ENCODE measurements around the gene FCSK. TPM values are rescaled to one million over a fixed set of nuclear protein-coding genes. Genes with fewer than 3 reads are reported as not detected.
"Not testable (repeated sequence)": the region's sequence is repeated elsewhere in the genome, so short reads cannot be mapped to it uniquely, and the experiment has no call there.

The FCSK gene
- polyA plus RNA-seq, 1 donor from 2014 or later, result 10.7 TPM

GRCh38 chr16:70412385-70412784 is 42.0 kb upstream of the FCSK start:
- Histone ChIP-seq H3K79me2 (replicated peaks; ENCODE audit: insufficient read depth, low read length) (no peaks in the 10 kb centered on the region), H4K20me1 (ENCODE audit: insufficient read depth) (no peaks in the 10 kb centered on the region)
- no peak for TF ChIP-seq EP300 (conservative IDR thresholded peaks at IDR 0.05; ENCODE audit: poor library complexity, severe bottlenecking)
- no peak for TF ChIP-seq REST (IDR thresholded peaks at IDR 0.05; ENCODE audit: borderline replicate concordance)
- TF ChIP-seq RAD21 (conservative IDR thresholded peaks at IDR 0.05), result no peak
- no peak for TF ChIP-seq SMC3 (conservative IDR thresholded peaks at IDR 0.05; ENCODE audit: poor library complexity)
- TF ChIP-seq TAF1 (IDR thresholded peaks at IDR 0.05; ENCODE audit: low read depth), result no peak
- no peak for TF ChIP-seq MXI1 (conservative IDR thresholded peaks at IDR 0.05; ENCODE audit: poor library complexity, severe bottlenecking)
- no peak for TF ChIP-seq EZH2 (IDR thresholded peaks at IDR 0.05; ENCODE audit: borderline replicate concordance, insufficient read depth, low read length, poor library complexity, severe bottlenecking)
- TF ChIP-seq, protein P1, sequence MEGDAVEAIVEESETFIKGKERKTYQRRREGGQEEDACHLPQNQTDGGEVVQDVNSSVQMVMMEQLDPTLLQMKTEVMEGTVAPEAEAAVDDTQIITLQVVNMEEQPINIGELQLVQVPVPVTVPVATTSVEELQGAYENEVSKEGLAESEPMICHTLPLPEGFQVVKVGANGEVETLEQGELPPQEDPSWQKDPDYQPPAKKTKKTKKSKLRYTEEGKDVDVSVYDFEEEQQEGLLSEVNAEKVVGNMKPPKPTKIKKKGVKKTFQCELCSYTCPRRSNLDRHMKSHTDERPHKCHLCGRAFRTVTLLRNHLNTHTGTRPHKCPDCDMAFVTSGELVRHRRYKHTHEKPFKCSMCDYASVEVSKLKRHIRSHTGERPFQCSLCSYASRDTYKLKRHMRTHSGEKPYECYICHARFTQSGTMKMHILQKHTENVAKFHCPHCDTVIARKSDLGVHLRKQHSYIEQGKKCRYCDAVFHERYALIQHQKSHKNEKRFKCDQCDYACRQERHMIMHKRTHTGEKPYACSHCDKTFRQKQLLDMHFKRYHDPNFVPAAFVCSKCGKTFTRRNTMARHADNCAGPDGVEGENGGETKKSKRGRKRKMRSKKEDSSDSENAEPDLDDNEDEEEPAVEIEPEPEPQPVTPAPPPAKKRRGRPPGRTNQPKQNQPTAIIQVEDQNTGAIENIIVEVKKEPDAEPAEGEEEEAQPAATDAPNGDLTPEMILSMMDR (IDR thresholded peaks at IDR 0.05; ENCODE audit: poor library complexity, severe bottlenecking), result no peak
- TF ChIP-seq POLR2AphosphoS5 (IDR thresholded peaks at IDR 0.05), result no peak

DNA sequence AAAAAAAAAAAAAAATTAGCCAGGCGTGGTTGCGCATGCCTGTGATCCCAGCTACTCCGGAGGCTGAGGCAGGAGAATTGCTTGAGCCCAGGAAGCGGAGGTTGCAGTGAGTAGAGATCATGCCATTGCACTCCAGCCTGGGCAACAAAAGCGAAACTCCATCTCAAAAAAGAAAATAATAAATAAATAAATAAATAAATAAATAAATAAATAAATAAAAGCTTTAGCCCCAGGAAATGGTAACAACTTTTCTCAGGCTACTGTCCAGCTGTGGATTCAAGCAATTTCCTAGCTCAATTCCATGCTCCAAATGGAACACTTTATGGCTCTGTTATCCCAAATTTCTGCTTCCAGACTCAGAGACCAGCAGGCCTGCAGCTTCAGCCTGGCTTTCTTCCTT is 40.8 kb upstream of the FCSK start:
- H2AFZ ChIP-seq (ENCODE audit: low read depth, low read length); H3K9ac ChIP-seq (ENCODE audit: low read length); H3K36me3 ChIP-seq (ENCODE audit: insufficient read depth, low read length); H3K79me2 ChIP-seq (replicated peaks; ENCODE audit: insufficient read depth, low read length); H4K20me1 ChIP-seq (ENCODE audit: insufficient read depth); H3K27me3 ChIP-seq (ENCODE audit: insufficient read depth, low read depth, low read length); H3K4me3 ChIP-seq (ENCODE audit: low read length); H3K9me2 ChIP-seq (ENCODE audit: insufficient read depth, low read length); H3K4me2 ChIP-seq (ENCODE audit: low read length); H3K27ac ChIP-seq (ENCODE audit: low read length); H3K9me3 ChIP-seq (ENCODE audit: low read length); H3F3A ChIP-seq (ENCODE audit: insufficient read depth, low read length, poor library complexity, severe bottlenecking): not testable (repeated sequence)

More at GRCh38 chr16:70412385-70412784, 42.0 kb upstream of the FCSK start:
- H3K9me3 ChIP-seq (ENCODE audit: low read length), result no peaks in the 10 kb centered on the region
- H2AFZ ChIP-seq (ENCODE audit: low read depth, low read length), result no peak overlapping the region
- H3K9ac ChIP-seq (ENCODE audit: low read length), result no peak overlapping the region
- H3K27ac ChIP-seq (ENCODE audit: low read length), result no peak overlapping the region
- no peak overlapping the region for H3K4me2 ChIP-seq (ENCODE audit: low read length)
- H3K9me2 ChIP-seq (ENCODE audit: insufficient read depth, low read length), result no peaks in the 10 kb centered on the region
- H3F3A ChIP-seq (ENCODE audit: insufficient read depth, low read length, poor library complexity, severe bottlenecking), result no peaks in the 10 kb centered on the region
- no peaks in the 10 kb centered on the region for H3K27me3 ChIP-seq (ENCODE audit: insufficient read depth, low read depth, low read length)
- H3K4me3 ChIP-seq (ENCODE audit: low read length), result no peak overlapping the region
- H3K36me3 ChIP-seq (ENCODE audit: insufficient read depth, low read length), result no peaks in the 10 kb centered on the region
